Activated T-cell treated with anti-CD3 and anti-CD28 coated beads, Interleukin-2, amount 50 U/mL, for 48 hours (primary cell): ENCODE data around the gene PHAF1.
"Not testable (repeated sequence)": the region's sequence is repeated elsewhere in the genome, so short reads cannot be mapped to it uniquely, and the experiment has no call there.

Experiments used
- DNase-seq, 2 experiments: peaks; one replicate each; pipeline ENCODE4 v3.0.0-alpha.2; 2020

PHAF1 gene

DNA sequence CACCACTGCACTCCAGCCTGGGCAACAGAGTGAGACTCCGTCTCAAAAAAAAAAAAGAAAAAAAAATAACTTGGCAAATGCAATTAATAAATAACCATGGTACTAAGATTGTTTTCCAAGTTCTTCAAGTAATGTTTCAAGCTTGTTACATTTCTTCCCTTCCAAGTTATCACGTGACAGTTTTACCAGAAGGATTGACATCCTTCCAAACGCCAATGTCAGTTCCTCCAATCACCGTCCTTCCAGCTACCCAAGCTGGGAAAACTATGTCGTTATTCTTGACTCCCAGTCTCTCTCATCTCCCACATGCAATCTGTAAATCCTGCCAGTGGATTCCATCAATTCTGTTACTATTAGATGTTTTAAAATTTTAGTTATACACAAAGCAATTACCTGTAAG is 3.9 kb upstream of the PHAF1 start:
- no peak for DNase-seq

DNA sequence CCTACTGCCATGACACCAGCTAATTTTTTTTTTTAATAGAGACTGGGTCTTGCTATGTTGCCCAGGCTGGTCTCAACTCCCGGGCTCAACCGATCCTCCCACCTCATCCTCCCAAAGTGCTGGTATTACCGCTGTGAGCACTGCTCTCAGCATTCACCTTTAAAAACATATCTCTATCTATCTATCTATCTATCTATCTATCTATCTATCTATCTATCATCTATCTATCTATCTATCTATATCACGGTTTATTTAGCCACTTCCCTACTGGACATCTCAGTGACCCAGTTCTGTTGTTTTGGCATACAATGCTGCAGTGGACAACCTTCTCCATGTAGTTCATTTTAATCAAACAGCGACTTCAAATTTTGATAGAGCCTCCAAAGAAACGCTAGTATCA is 1.3 kb upstream of the PHAF1 start:
- DNase-seq = no peak

DNA sequence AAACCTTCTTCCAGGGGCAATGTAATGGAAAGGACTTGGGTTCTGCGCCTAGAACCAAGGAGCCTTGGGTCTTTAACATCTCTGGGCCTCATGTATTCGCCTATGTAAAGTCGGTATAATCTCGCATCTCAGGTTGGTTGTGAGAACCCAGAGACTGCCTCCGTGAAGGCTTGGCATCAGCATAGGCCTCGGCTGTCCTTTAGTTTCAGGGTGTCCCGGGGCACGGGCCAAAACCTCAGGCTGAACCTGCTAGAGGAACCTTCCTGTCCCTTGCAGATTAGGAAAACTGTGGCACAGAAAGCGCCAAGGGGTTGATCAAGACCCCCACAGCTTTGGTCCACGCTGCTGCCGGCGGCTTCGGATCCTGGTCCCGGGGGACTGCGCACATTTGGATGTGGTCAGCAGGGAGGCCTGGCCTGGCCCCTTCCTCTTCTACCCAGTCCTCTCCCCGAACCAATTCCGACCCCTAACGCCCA is 772 bp upstream of the PHAF1 start:
- no peak for DNase-seq

DNA sequence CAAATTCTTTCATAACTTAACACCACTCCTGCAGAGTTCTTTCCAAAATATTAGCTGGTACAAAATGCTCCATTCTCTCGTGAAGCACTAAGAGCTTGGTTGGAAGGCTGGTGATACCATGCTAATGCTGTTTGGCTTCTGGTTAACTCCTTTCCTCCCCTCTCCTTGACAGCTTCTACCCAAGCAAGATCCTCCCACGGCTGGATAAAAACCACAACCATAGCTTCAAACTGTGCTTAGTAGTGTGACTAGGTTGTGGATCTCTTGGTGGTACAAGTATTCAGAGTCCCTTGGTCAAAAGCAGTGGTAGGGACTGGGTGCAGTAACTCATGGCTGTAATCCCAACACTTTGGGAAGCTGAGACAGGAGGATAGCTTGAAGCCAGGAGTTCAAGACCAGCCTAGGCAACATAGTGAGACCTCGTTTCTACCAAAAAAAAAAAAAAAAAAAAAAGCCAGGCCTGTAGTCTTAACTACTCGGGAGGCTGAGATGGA is 2.3 kb downstream of the PHAF1 start:
- DNase-seq = no peak

DNA sequence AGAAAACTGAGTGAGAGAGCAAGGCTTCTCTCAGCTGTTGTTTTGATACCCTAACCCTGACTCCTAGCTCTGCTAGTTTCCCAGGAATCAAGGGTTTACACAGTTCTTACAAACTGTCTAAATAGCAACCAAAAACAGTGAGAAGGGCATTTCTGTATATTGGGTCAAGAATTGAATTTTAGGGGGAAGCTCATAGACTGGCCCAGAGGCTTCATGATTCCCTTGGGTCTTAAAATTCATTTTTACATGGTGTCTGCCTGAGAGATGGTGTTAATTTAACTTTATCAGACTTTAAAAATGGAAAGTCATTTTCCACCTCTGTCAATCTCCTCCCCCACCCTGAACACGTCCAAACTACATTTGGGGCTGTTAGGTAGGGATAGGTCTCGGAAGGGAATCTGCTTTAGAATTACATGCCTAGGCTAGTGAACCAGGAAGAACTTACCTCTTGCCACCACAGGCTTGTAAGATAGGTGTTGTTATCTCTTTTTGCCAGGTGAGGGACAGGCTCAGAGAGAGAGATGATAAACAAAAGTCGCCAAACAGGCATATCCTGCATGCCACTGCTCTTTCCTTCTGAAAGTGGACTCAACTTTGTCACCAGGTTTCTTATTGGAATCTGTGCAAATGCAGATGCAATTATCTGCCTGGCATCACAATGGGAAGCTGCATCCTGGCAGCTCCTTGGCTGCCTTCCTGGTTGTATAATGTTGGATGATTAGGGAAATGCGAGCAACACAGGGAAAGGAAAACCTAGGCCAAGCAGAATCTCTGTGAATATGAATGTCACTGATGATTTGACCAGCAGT is 3.1 kb downstream of the PHAF1 start:
- DNase-seq = no peak

DNA sequence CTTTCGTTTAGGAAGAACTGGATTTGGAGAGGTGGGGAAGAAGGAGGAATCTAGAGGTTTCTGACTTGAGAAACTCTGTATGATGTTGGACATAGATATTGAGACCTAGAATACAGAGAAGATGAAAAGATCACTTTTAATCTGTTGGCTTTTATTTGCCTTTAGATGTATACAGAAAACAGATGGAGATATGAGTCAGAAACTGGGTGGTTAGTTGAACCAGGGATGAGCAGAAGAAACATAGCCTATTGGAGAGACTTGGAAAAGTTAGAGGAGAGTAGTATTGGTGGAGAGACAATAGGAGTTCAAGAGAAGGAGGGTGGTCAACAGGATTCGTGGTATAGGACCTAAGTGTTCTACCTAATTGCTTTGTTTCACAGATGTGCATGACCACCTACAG is 5.1 kb downstream of the PHAF1 start:
- no peak for DNase-seq

DNA sequence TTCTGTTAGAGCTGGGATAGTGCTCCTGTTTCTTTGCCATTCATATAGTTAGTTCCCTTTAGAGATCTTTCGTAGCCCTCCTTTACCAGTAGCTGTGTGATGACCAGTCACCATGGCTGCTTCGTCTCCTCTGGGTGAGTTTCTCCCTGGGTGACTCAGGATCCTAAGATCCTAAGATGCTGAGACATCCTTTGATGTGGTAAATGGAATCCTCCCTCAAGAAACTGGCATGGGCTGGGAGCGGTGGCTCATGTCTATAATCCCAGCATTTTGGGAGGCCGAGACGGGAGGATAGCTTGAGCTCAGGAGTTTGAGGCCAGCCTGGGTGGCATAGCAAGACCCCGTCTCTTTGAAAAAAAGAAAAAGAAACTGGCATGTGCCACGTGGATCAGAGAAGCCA is 5.9 kb downstream of the PHAF1 start:
- DNase-seq = no peak

DNA sequence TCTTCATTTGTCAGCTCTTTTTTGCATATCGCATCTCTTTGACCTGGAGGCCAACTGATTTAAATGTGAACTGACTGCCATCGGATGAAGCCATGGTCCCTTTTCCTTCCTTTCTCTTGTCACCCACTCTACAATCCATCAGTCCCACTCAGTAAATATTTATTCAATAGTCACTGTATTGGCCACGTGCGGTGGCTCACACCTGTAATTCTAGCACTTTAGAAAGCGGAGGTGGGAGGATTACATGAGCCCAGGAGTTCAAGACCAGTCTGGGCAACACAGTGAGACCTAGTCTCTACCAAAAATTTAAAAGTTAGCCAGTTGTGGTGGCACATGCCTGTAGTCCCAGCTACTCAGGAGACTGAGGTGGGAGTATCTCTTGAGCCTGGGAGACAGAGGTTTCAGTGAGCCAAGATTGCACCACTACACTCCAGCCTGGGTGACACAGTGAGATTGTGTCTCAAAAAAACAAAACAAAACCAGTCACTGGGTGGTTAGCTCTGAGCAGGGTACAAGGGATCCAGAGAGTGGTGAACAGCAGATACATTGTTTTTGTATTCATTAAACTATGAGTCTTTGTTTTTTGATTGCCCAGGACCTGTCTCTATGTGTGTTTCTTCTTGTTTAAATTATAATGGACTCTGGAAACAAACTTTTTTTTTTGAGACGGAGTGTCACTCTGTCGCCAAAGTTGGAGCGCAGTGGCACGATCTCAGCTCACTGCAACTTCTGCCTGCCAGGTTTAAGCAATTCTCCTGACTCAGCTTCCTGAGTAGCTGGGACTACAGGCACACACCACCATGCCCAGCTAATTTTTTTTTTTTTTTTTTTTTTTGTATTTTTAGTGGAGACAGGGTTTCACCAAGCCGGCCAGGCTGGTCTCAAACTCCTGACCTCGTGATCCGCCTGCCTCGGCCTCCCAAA is 6.9 kb downstream of the PHAF1 start:
- DNase-seq = no peak

DNA sequence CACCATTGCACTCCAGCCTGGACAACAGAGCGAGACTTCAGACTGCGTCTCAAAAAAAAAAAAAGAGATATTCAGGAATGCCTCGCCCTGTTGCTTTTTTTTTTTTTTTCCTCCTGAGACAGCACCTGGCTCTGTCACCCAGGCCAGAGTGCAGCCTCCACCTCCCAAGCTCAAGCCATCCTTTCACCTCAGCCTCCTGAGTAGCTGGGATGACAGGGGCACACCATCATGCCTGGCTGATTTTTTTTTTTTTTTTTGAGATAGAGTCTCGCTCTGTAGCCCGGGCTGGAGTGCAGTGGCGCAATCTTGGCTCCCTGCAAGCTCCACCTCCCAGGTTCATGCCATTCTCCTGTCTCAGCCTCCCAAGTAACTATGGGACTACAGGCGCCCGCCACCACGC is 8.0 kb downstream of the PHAF1 start:
- no peak for DNase-seq

DNA sequence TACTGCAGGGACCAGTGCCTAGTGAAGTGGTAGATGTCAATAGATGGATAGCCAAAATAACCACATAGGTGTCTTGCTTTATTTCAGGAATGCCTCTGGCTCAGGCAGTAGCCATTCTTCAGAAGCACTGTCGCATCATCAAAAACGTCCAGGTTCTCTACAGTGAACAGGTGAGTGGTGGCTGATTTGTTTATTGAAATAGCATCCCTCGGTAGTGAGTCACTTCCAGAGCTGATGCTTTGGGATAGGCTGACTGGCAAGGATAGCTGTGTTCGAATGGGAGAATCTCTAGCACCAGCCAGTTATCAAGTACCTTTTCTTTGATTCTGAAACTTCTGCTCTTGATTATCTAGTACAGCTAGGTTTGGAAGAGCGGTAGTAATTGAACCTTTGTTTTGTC is 10.3 kb downstream of the PHAF1 start:
- DNase-seq = no peak

DNA sequence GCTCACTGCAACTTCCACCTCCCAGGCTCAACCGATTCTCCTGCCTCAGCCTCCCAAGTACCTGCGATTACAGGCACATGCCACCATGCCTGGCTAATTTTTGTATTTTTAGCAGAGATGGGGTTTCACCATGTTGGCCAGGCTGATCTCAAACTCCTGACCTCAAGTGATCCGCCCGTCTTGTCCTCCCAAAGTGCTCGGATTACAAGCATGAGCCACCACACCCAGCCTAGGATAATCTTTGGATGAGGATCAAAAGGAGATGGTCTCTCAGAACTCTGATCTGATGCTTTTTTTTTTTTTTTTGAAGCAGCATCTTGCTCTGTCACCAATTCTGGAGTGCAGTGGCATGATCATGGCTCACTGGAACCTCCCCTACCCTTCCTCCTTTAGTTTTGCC is 13.1 kb downstream of the PHAF1 start:
- not testable (repeated sequence) for DNase-seq

DNA sequence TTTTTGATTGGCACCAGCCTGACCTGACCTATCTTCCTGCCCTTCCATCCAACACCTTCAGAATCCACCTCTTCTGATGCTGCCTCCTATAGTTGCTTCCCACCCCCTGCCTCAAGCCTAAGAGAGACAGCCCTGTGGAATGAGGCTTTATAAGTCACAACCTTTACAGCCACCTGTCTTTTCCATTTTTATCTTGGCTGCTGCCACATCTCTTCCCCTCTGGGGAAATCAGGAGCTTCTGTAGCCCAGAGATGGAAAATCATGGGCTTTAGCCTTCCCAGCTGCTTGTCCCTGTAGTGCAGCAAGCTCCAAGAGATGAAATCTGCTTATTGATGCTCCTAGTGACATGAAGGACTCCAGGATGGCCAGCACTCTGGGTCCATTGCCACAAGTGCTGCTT is 18.7 kb downstream of the PHAF1 start:
- no peak for DNase-seq

DNA sequence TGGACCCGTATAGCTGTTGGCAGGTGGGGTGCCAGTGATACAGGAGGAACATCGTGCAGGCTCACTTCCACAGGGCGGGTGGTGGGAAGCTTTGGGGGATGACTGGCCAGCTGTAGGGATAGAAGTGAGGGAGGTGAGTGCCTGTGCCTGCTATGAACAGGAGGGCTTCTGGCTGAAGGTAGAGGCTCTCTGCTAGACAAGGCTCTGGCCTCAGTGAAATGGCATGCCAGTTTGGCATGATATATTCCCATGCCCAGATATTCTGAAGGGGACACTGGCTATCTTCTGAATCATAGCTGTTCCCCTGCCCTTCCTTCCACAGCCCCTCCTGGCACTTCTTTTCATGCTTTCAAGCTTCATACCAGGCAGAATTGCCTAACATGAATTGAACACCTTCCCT is 19.1 kb downstream of the PHAF1 start:
- DNase-seq = no peak

DNA sequence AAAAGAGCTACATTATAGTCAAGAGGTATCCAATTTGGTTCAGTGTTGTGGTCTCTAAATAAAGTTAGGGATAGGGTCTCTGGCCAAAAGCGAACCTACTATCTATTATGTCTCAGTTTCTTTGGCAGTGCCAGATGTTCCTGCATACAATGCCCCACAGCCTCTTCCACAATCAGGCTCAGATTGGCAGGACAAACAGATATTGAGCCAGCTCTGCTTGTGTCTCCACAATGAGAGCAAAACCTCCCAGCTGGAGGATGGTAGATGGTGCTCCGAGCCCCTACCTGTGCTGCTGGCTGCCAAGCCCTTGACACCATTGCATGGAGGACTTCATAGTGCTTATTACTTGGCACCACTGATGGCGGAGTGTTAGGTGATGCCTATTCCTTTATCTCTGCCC is 19.7 kb downstream of the PHAF1 start:
- DNase-seq = no peak

DNA sequence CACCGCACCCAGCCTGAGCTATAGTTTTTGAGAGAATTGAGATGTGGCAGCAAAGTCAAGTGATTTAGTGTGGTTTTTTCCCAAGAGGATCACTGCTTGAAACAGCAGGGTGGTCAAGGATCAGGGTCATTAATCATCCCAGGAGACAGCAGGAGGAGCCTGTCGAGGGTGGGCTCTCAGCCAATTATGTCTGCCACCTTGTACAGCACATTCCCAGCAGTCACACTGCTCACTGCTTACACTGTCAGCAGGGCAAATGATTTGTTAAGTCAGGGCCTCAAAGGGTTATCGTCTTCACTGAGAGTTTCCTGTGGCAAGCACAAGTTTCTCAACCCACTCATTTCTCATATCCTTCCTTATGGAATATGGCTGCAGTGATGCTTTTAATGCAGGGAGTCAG is 27.9 kb downstream of the PHAF1 start:
- no peak for DNase-seq

DNA sequence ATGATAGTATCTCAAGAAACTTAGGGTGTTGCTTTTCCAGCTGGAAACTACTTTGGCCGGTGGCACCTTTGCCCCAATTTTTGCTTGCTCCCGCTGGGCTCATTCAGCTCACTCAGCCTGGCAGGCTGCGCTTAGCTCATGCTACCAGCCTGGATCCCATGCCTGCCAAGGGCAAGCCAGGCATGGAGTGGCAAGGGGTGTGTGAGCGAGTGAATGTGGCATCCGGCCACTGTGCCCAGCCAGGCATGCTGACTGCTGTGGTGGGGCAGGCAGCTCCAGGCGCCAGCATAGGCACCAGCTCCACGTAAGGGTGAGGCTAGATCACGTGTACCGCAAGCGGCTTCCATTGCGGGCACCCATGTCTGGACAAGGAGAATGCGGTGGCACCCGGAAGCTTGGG is 31.6 kb downstream of the PHAF1 start:
- no peak for DNase-seq

DNA sequence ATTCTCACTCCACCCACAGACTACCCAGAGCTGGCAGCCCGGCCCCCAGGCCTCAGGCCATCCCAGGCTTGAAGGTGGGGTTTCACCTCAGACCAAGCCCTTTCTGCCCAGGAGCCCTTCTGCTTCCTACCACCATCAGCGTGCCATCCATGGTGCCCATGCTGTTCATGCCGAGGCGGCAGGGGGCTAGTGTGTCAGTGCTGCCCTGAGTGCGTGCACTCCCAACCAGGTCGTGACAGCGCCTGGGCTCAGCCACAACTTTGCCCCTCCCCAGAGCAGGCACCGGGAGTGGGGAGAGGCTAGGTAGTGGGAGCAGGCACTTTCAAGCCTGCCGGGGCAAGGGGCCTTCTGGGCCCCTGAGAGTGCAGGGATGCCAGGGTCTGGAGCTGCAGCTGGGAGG is 32.6 kb downstream of the PHAF1 start:
- no peak for DNase-seq

DNA sequence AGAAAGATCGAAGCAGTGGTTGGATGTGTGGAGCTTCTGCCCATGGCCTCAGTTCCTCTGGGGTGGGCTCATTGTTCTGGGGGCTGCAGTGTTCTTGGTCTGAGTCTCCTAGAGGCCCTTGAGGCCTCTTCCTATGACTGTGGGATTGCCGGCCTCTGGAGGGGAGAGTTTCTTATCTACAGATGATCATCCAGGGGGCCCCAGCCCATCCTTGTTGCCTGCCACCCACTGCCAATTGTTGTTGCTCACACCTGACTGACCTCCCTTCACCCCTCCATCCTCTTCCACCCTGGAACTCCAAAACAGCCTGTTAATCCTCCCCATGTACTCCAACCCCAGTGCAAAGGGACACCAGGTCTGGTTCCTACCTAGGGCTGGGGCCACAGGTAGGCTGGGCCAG is 35.2 kb downstream of the PHAF1 start:
- no peak for DNase-seq

DNA sequence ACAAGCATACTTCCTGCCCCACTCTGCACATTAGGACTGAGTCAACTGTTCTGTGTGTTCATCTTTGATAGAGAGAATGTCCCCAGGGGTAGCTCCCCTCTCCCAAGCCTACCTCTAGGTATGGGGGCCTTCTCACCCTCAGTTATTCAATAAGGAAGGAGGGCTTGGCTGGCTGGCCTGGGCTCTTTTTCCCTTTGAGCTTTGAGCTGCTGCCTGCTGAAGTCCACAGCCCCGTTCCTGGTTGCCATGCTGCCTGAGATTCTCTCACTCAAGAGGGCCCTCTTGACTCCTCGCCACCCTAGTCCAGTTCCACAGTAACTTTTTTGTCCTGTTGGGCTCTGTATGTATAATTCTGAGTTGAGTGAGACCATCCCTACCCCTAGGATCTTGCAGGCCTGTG is 36.0 kb downstream of the PHAF1 start:
- DNase-seq = no peak

DNA sequence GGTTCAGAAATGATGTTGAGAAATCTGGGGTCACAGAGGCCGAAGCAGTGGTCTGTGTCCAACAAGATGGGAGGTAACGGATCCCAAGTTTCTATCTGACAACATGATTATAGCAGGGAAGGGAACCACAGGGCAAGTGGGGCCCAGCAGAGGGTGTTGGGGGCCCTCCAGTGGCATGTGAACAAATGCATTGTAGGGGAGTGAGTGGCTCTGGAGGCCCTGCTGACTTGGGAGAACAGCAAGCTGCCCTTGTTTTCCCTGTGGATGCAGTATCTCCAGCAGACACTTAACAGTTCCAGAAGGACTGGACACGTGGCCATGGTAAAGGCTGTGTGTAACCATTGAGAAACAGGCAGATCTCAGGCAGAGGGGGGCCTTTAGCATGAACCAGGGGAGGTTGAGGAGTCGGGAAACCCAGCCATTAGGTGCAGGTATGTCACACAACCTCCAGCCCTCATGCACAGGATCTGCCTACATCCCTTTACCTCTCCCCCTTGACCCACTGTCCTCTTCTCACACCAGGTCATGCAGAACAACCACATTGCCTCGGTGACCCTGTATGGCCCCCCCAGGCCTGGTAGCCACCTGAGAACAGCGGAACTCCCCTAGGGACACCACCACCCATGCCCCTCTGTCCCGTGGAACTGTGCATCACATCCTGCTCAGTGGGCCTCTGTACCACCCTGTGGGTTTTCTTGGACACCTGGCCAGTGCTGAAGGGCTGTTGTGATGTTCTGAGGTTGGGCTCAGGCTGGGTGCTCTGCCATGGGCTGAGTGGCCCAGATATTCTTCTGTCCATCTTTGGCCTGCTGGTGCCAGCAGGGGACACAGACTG is 37.0 kb downstream of the PHAF1 start:
- DNase-seq = no peak

DNA sequence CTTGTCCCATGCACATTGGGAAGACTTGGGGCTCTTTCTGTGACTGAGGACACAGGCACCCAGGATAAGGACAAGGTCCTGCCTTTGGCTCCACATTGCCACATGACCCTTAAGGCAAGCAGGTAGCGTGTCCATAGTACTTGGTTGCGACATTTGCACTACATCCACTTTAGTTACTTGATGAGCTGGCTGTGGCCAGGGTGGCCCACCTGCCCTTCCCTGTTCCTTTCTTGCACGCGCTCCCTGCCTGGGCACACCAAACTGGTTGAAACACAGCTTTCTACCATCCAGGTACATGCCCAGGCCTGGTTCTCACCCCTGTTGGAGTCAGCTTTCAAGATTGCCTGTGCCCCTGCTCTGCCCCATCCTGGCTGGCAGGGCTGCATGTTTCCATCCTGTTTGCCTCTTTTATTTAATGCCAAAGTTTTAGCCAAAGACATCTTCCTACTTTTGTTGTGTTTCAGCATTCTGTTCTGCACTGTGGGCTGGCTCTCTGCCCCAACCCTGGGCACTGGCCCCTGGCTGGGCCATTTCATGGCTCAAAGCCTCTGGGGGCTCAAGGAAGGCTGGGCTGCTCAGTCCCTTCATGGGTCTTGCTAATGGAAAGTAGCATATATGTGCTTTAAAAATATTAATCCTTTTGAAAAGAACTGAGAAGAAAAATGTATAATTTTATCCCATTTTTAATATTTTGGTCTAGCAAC is 37.8 kb downstream of the PHAF1 start:
- no peak for DNase-seq

DNA sequence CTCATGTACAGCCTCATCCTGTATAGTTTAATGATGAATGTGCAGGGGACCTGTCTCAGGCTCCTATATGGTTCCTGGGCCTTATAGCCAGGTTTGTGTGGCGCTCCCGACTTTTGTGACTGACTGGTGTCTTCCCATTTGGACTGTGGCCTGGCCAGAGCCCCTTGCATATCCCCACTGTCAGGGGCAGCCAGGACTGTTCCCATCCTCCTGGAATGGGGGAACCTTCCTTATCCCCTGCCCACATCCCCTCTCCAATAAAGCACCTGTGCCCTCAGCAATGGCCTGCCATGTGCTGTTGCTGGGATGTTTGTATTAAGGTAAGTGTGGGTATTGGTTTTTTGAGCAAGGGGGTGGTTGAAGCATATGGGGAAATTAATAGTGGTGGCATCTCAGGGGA is 38.5 kb downstream of the PHAF1 start:
- DNase-seq = no peak
